GM12878 (cell line): ENCODE data around the gene CHST8. TPM values are rescaled to one million over a fixed set of nuclear protein-coding genes. Genes with fewer than 3 reads are reported as not detected.

Experiments used
- ATAC-seq: fragments of 200-7000 bp; cut with Tn5 transposase; 3 replicates; pipeline ENCODE4 v1.9.1; 2020; ENCODE audit warnings: mild to moderate bottlenecking, moderate library complexity
- BruUV-seq: library from RNA; stranded (reverse); fragments of 400-500 nt; replicated peaks from 2 replicates; lab custom pipeline; 2021; lab: Mats Ljungman, UMichigan
- CTCF ChIA-PET: fragments of 300-600 bp; sonication (Branson Sonifier 250); formaldehyde crosslinking; extraction: SDS; loops from one replicate; lab custom pipeline; 2021; ENCODE audit warnings: inconsistent platforms; lab: Yijun Ruan, JAX
- POLR2A ChIA-PET: fragments of 350-600 bp; formaldehyde crosslinking; extraction: SDS; loops from one replicate; lab custom pipeline; 2021; ENCODE audit warnings: inconsistent platforms; lab: Charles Lee
- RAD21 ChIA-PET: fragments of 300-600 bp; sonication (Branson Sonifier 250); formaldehyde crosslinking; loops from one replicate; lab custom pipeline; 2023; ENCODE audit warnings: antibody characterized with exemption; ENCODE audit not compliant: unreplicated experiment; lab: Charles Lee
- SMC1A ChIA-PET: fragments of 300-600 bp; sonication (Branson Sonifier 250); formaldehyde crosslinking; loops from one replicate; lab custom pipeline; 2023; ENCODE audit not compliant: unreplicated experiment, uncharacterized antibody; lab: Charles Lee
- DNase-seq: peaks from one replicate; pipeline ENCODE4 v3.0.0-alpha.2; 2011; ENCODE audit warnings: low read depth, low spot score
- FAIRE-seq: peaks from 3 replicates; lab custom pipeline; 2011; peaks lifted over from hg19 to GRCh38; lab: Jason Lieb, UNC
- H2AFZ ChIP-seq: 2 replicates; pipeline ENCODE4 v1.6.0; 2011; ENCODE audit warnings: low read depth, low read length, control low read depth; ENCODE audit not compliant: control insufficient read depth
- H3K27ac ChIP-seq: 2 replicates; pipeline ENCODE4 v1.5.1; 2011; ENCODE audit warnings: control low read depth; ENCODE audit not compliant: control insufficient read depth, insufficient read depth
- H3K27me3 ChIP-seq, 2 experiments: replicated peaks in 1 of 2; 2 replicates each; pipeline versions ENCODE4 v1.6.0 to v1.6.1; 2011; ENCODE audit warnings: low read length in 1 of 2; ENCODE audit not compliant: control insufficient read depth in 2 of 2, insufficient read depth in 2 of 2
- H3K36me3 ChIP-seq, 2 experiments: 2 replicates each; pipeline ENCODE4 v1.5.1; 2011; ENCODE audit warnings: low read length in 1 of 2; ENCODE audit not compliant: control insufficient read depth in 2 of 2, insufficient read depth in 2 of 2
- H3K4me1 ChIP-seq: 2 replicates; pipeline ENCODE4 v1.6.1; 2011; ENCODE audit warnings: mild to moderate bottlenecking, low read length, moderate library complexity, mixed read lengths; ENCODE audit not compliant: control insufficient read depth, insufficient read depth
- H3K4me2 ChIP-seq: 2 replicates; pipeline ENCODE4 v1.6.0; 2011; ENCODE audit warnings: control low read depth; ENCODE audit not compliant: control insufficient read depth, insufficient read depth
- H3K4me3 ChIP-seq: fragments of 200-600 bp; sonication (generic); 2 replicates; pipeline ENCODE4 v1.5.1; 2016
- H3K79me2 ChIP-seq: 2 replicates; pipeline ENCODE4 v1.6.0; 2011; ENCODE audit warnings: low read length; ENCODE audit not compliant: control insufficient read depth, insufficient read depth
- H3K9ac ChIP-seq: 2 replicates; pipeline ENCODE4 v1.8.0; 2011; ENCODE audit warnings: low read length, control low read depth, mixed read lengths; ENCODE audit not compliant: control insufficient read depth, insufficient read depth
- H3K9me3 ChIP-seq: replicated peaks from 3 replicates; pipeline ENCODE4 v1.5.1; 2011; ENCODE audit warnings: mild to moderate bottlenecking, low read length; ENCODE audit not compliant: control insufficient read depth, insufficient read depth
- H4K20me1 ChIP-seq: 2 replicates; pipeline ENCODE4 v1.6.0; 2011; ENCODE audit not compliant: control insufficient read depth, insufficient read depth
- ASH2L ChIP-seq: fragments of 300-600, 200-600 bp; sonication (generic); IDR thresholded peaks from 2 replicates; pipeline ENCODE4 v1.6.1; 2017; ENCODE audit warnings: low read depth, mild to moderate bottlenecking, borderline replicate concordance
- BCL11A ChIP-seq: IDR thresholded peaks from 2 replicates; pipeline ENCODE4 v1.6.1; 2011; ENCODE audit warnings: low read depth, low read length
- CREM ChIP-seq: IDR thresholded peaks from 2 replicates; pipeline ENCODE4 v1.6.1; 2014; ENCODE audit warnings: antibody characterized with exemption, low read depth
- EGR1 ChIP-seq, 2 experiments: IDR thresholded peaks; 1 replicate in 1 of 2; 2 replicates in 1 of 2; pipeline ENCODE4 v1.6.1; 2011 to 2012; ENCODE audit warnings: low read depth in 2 of 2, low read length in 2 of 2, borderline replicate concordance in 1 of 2, mild to moderate bottlenecking in 1 of 2, moderate library complexity in 1 of 2
- MEF2B ChIP-seq: fragments of 450-650 bp; IDR thresholded peaks from 2 replicates; pipeline ENCODE4 v1.6.1; 2018; ENCODE audit warnings: mild to moderate bottlenecking, moderate library complexity; ENCODE audit not compliant: partially characterized antibody, poor library complexity, severe bottlenecking
- MTA3 ChIP-seq: IDR thresholded peaks from 2 replicates; pipeline ENCODE4 v1.6.1; 2012; ENCODE audit warnings: low read length, inconsistent platforms, borderline replicate concordance
- NFIC ChIP-seq: IDR thresholded peaks from 2 replicates; pipeline ENCODE4 v1.6.1; 2012; ENCODE audit warnings: low read depth, mild to moderate bottlenecking, inconsistent platforms, low read length, moderate library complexity
- NKRF ChIP-seq: fragments of 450-650 bp; conservative IDR thresholded peaks from 2 replicates; pipeline ENCODE4 v1.6.1; 2017; ENCODE audit warnings: mild to moderate bottlenecking, moderate library complexity
- RFX5 ChIP-seq: IDR thresholded peaks from 2 replicates; pipeline ENCODE4 v1.6.1; 2011; ENCODE audit warnings: low read depth, low read length, improper control_type of control experiment
- SMAD5 ChIP-seq: IDR thresholded peaks from 2 replicates; pipeline ENCODE4 v1.6.1; 2016; ENCODE audit warnings: antibody characterized with exemption, low read depth
- SREBF2 ChIP-seq: IDR thresholded peaks from 2 replicates; pipeline ENCODE4 v1.6.1; 2012; ENCODE audit warnings: mild to moderate bottlenecking, low read length
- WRNIP1 ChIP-seq: IDR thresholded peaks from 2 replicates; pipeline ENCODE4 v1.6.1; 2011; ENCODE audit warnings: low read depth, low read length, improper control_type of control experiment, borderline replicate concordance
- ZBTB33 ChIP-seq: fragments of 450-650 bp; IDR thresholded peaks from 2 replicates; pipeline ENCODE4 v1.6.1; 2017; ENCODE audit warnings: mild to moderate bottlenecking
- WGBS: methylation state at CpG from one replicate; pipeline ENCODE4 v1.1.6; 2016; ENCODE audit warnings: low lambda C conversion rate; ENCODE audit not compliant: insufficient replicate concordance, insufficient coverage; ENCODE audit errors: missing lambda C conversion rate; 5-methylcytosine and 5-hydroxymethylcytosine counted together
- in situ Hi-C: fragments of 300-500 bp; cut with MboI; formaldehyde crosslinking; loops from 9 replicates; pipeline ENCODE4 v1.14.3; 2018; ENCODE audit warnings: mixed read lengths
- intact Hi-C: fragments of 100-400 bp; cut with micrococcal nuclease; formaldehyde crosslinking; loops from one replicate; pipeline ENCODE4 v1.14.2; 2022; ENCODE audit not compliant: unreplicated experiment
- polyA plus RNA-seq, 11 experiments: library from polyadenylated mRNA; depleted of rRNA in 4 of 11; unstranded in 6 of 11; stranded (reverse) in 5 of 11; fragments of >200 nt; fragmentation: Nextera tagmentation in 4 of 11; fragmentation: Illumina TruSeq in 1 of 11; extraction: Ambion mirVana in 4 of 11; extraction: Trizol in 1 of 11; gene quantifications; 1 replicate in 1 of 11; 2 replicates in 10 of 11; pipeline versions ENCODE4 v1.2.1 to v1.2.3, GENCODE V29; 2011 to 2016; ENCODE audit warnings: inconsistent platforms in 2 of 11, missing spikeins in 2 of 11, low read depth in 1 of 11
- total RNA-seq, 4 experiments: library from RNA; depleted of rRNA in 3 of 4; stranded (reverse); fragments of >200 nt in 3 of 4; fragmentation: Illumina TruSeq in 1 of 4; extraction: Trizol in 1 of 4; gene quantifications; 2 replicates each; pipeline versions ENCODE4 v1.2.1 to v1.2.3, GENCODE V29; 2013 to 2021

Gene CHST8
- total and polyA plus RNA-seq, 10 of the 15 experiments (the other 5 are each of a cell fraction or from before 2014, with no cell fraction given), result 0.06 TPM; not detected in 9

- H3K36me3 ChIP-seq, result no peaks in the 10 kb centered on the region
- H2AFZ ChIP-seq, result no peak overlapping the region
- no peaks in the 10 kb centered on the region for H3K79me2 ChIP-seq
- H3K9me3 ChIP-seq, result no peaks in the 10 kb centered on the region
- intact Hi-C loops (no loop called here), in situ Hi-C loops (loop anchor here (25.0 kb wide), 1 partner anchor 521 kb away; the partner anchor contains the start of gene SLC7A10)
- H4K20me1 ChIP-seq, result no peaks in the 10 kb centered on the region; the same call in 1 of the 2 replicates
- no peak overlapping the region for H3K4me3 ChIP-seq
- POLR2A ChIA-PET, result no interaction called here
- DNase-seq (no peak), ATAC-seq (no peak), FAIRE-seq (no peak)
- no peak overlapping the region for H3K9ac ChIP-seq
- RAD21 ChIA-PET, result no interaction called here
- no peak overlapping the region for H3K27ac ChIP-seq
- SMC1A ChIA-PET, result no interaction called here
- H3K4me1 ChIP-seq, result no peaks in the 10 kb centered on the region
- 37% methylated on average over 12 of the region's 12 CpGs for WGBS
- no peak overlapping the region for H3K4me2 ChIP-seq
- CTCF ChIA-PET, result interaction anchor here (0.8 kb wide), 1 partner anchor 19 kb away, joined by 3 read pairs; no protein-coding TSS in a partner anchor
- no peak for TF ChIP-seq SMAD5
- TF ChIP-seq, all 136 proteins: peak for 0
- BruUV-seq, result no TSS peak
- H3K27me3 ChIP-seq, result no peaks in the 10 kb centered on the region
These were observed 136.8 kb downstream of the CHST8 start for GRCh38 chr19:33758541-33759013.

- ChIA-PET POLR2A (no interaction called here), CTCF (no interaction called here), SMC1A (no interaction called here), RAD21 (no interaction called here)
- Histone ChIP-seq H3K4me3 (no peak overlapping the region), H3K27ac (no peak overlapping the region), H3K4me2 (no peak overlapping the region), H3K36me3 (no peaks in the 10 kb centered on the region), H3K9ac (no peak overlapping the region), H3K9me3 (no peaks in the 10 kb centered on the region), H3K4me1 (no peaks in the 10 kb centered on the region), H3K79me2 (no peaks in the 10 kb centered on the region), H4K20me1 (no peaks in the 10 kb centered on the region; the same call in 1 of the 2 replicates), H3K27me3 (no peaks in the 10 kb centered on the region), H2AFZ (no peak overlapping the region)
- TF ChIP-seq CREM (no peak), MEF2B (no peak), BCL11A (no peak), ASH2L (no peak), NFIC (no peak), ZBTB33 (no peak), WRNIP1 (no peak), RFX5 (no peak), EGR1 (IDR thresholded peaks at IDR 0.05; ENCODE audit: borderline replicate concordance in 1 of 2, low read depth in 2 of 2, low read length in 2 of 2) (no peak), SREBF2 (no peak), MTA3 (no peak), NKRF (no peak)
- WGBS, result 37% methylated on average over 6 of the region's 7 CpGs
- no peak for FAIRE-seq
- intact Hi-C loops, result no loop called here
- in situ Hi-C loops, result loop anchor here (25.0 kb wide), 1 partner anchor 522 kb away; the partner anchor contains the start of gene SLC7A10
- no peak for ATAC-seq
- BruUV-seq, result no TSS peak
- no peak for DNase-seq
These were observed 137.6 kb downstream of the CHST8 start for GRCh38 chr19:33759356-33759755.
